DOHH2 (cell line): ENCODE results near the gene NMNAT2.

Experiments
- H3F3A ChIP-seq: fragments of 200-600 bp; sonication (generic), shearing (Covaris generic); 2 replicates; pipeline ENCODE4 v1.6.0; 2016; ENCODE audit warnings: antibody characterized with exemption, mild to moderate bottlenecking; ENCODE audit not compliant: control insufficient read depth, insufficient read depth
- H3K27ac ChIP-seq: fragments of 200-600 bp; sonication (generic); 2 replicates; pipeline ENCODE4 v1.5.1; 2014; ENCODE audit warnings: low read depth, mild to moderate bottlenecking, low read length, moderate library complexity
- H3K27me3 ChIP-seq: fragments of 200-600 bp; sonication (generic); 2 replicates; pipeline ENCODE4 v1.6.1; 2014; ENCODE audit warnings: mild to moderate bottlenecking, low read length, mixed read lengths; ENCODE audit not compliant: control insufficient read depth
- H3K36me3 ChIP-seq: fragments of 200-600 bp; sonication (generic); 2 replicates; pipeline ENCODE4 v1.6.1; 2014; ENCODE audit warnings: mild to moderate bottlenecking, low read length, moderate library complexity, mixed read lengths; ENCODE audit not compliant: control insufficient read depth
- H3K4me1 ChIP-seq: fragments of 200-600 bp; sonication (generic); 2 replicates; pipeline ENCODE4 v1.6.1; 2014; ENCODE audit warnings: mild to moderate bottlenecking, low read length, mixed read lengths; ENCODE audit not compliant: control insufficient read depth
- H3K4me2 ChIP-seq: fragments of 200-600 bp; sonication (generic); 2 replicates; pipeline ENCODE4 v1.6.0; 2014; ENCODE audit warnings: mild to moderate bottlenecking, low read length, moderate library complexity
- H3K4me3 ChIP-seq: fragments of 200-600 bp; sonication (generic); 2 replicates; pipeline ENCODE4 v1.5.1; 2014; ENCODE audit warnings: mild to moderate bottlenecking, low read length, mixed read lengths
- H3K79me2 ChIP-seq: fragments of 200-600 bp; sonication (generic); 2 replicates; pipeline ENCODE4 v1.6.1; 2014; ENCODE audit warnings: mild to moderate bottlenecking, low read length, mixed read lengths; ENCODE audit not compliant: control insufficient read depth
- H3K9me2 ChIP-seq: fragments of 200-600 bp; sonication (generic); replicated peaks from 2 replicates; pipeline ENCODE4 v1.6.1; 2014; ENCODE audit warnings: mild to moderate bottlenecking, low read length, mixed read lengths; ENCODE audit not compliant: control insufficient read depth
- H3K9me3 ChIP-seq: fragments of 200-600 bp; sonication (generic); 2 replicates; pipeline ENCODE4 v1.6.1; 2014; ENCODE audit warnings: antibody characterized with exemption, low read length, mixed read lengths; ENCODE audit not compliant: control insufficient read depth, insufficient read depth
- H4K20me1 ChIP-seq: fragments of 200-600 bp; sonication (generic); 2 replicates; pipeline ENCODE4 v1.6.0; 2014; ENCODE audit warnings: low read depth, mild to moderate bottlenecking, antibody characterized with exemption, low read length, moderate library complexity; ENCODE audit not compliant: control insufficient read depth, insufficient read depth
- CTCF ChIP-seq: fragments of 200-600 bp; sonication (generic); IDR thresholded peaks from one replicate; pipeline ENCODE4 v1.5.1; 2014; ENCODE audit warnings: antibody characterized with exemption, mild to moderate bottlenecking, low read depth, low read length; ENCODE audit not compliant: poor library complexity, severe bottlenecking
- EZH2phosphoT487 ChIP-seq: fragments of 200-600 bp; sonication (generic); IDR thresholded peaks from 2 replicates; pipeline ENCODE4 v1.6.1; 2017; ENCODE audit warnings: borderline replicate concordance, mild to moderate bottlenecking, antibody characterized with exemption, low read length, moderate library complexity, mixed read lengths

The NMNAT2 gene

GRCh38 chr1:183424691-183425090 lies 6.5 kb upstream of the NMNAT2 start:
- no peak overlapping the region for H3K4me2 ChIP-seq
- H3K27me3 ChIP-seq, result peaks cover 6% of the 10 kb centered on the region; the same call in 1 of the 2 replicates
- H3K9me3 ChIP-seq, result no peaks in the 10 kb centered on the region
- H3K36me3 ChIP-seq, result no peaks in the 10 kb centered on the region
- no peak overlapping the region for H3K4me3 ChIP-seq
- H3K9me2 ChIP-seq, result no peaks in the 10 kb centered on the region
- no peaks in the 10 kb centered on the region for H3K79me2 ChIP-seq
- H3K27ac ChIP-seq, result no peak overlapping the region
- no peaks in the 10 kb centered on the region for H3F3A ChIP-seq
- H4K20me1 ChIP-seq, result no peaks in the 10 kb centered on the region
- TF ChIP-seq EZH2phosphoT487 (no peak), CTCF (no peak)
- H3K4me1 ChIP-seq, result no peaks in the 10 kb centered on the region

GRCh38 chr1:183423541-183423940 lies 5.4 kb upstream of the NMNAT2 start:
- Histone ChIP-seq H3K36me3 (no peaks in the 10 kb centered on the region), H3K79me2 (no peaks in the 10 kb centered on the region), H3K9me2 (no peaks in the 10 kb centered on the region), H3F3A (no peaks in the 10 kb centered on the region), H3K27ac (no peak overlapping the region), H4K20me1 (no peaks in the 10 kb centered on the region), H3K9me3 (no peaks in the 10 kb centered on the region), H3K27me3 (peaks cover 6% of the 10 kb centered on the region; the same call in 1 of the 2 replicates), H3K4me1 (no peaks in the 10 kb centered on the region), H3K4me2 (no peak overlapping the region), H3K4me3 (no peak overlapping the region)
- TF ChIP-seq CTCF (no peak), EZH2phosphoT487 (no peak)

GRCh38 chr1:183419399-183419798 lies 1.2 kb upstream of the NMNAT2 start:
- H3K36me3 ChIP-seq, result no peaks in the 10 kb centered on the region
- H3K27ac ChIP-seq, result no peak overlapping the region
- H3K4me3 ChIP-seq, result no peak overlapping the region
- no peaks in the 10 kb centered on the region for H3K4me1 ChIP-seq
- H3K27me3 ChIP-seq, result peaks cover 6% of the 10 kb centered on the region; the same call in 1 of the 2 replicates
- no peak overlapping the region for H3K4me2 ChIP-seq
- no peaks in the 10 kb centered on the region for H3K9me2 ChIP-seq
- TF ChIP-seq CTCF, result no peak
- no peak for TF ChIP-seq EZH2phosphoT487
- no peaks in the 10 kb centered on the region; the same call in 1 of the 2 replicates for H3K9me3 ChIP-seq
- H3F3A ChIP-seq, result no peaks in the 10 kb centered on the region
- no peaks in the 10 kb centered on the region for H3K79me2 ChIP-seq
- no peaks in the 10 kb centered on the region for H4K20me1 ChIP-seq
